GM12878 (cell line): Measurements from ENCODE around the gene TNXB. TPM values are rescaled to one million over a fixed set of nuclear protein-coding genes. Genes with fewer than 3 reads are reported as not detected.
"Not testable (repeated sequence)": the region's sequence is repeated elsewhere in the genome, so short reads cannot be mapped to it uniquely, and the experiment has no call there.

Experiments
- ATAC-seq: fragments of 200-7000 bp; cut with Tn5 transposase; 3 replicates; pipeline ENCODE4 v1.9.1; 2020; ENCODE audit warnings: mild to moderate bottlenecking, moderate library complexity
- BruUV-seq: library from RNA; stranded (reverse); fragments of 400-500 nt; replicated peaks from 2 replicates; lab custom pipeline; 2021; lab: Mats Ljungman, UMichigan
- CTCF ChIA-PET: fragments of 300-600 bp; sonication (Branson Sonifier 250); formaldehyde crosslinking; extraction: SDS; loops from one replicate; lab custom pipeline; 2021; ENCODE audit warnings: inconsistent platforms; lab: Yijun Ruan, JAX
- POLR2A ChIA-PET: fragments of 350-600 bp; formaldehyde crosslinking; extraction: SDS; loops from one replicate; lab custom pipeline; 2021; ENCODE audit warnings: inconsistent platforms; lab: Charles Lee
- RAD21 ChIA-PET: fragments of 300-600 bp; sonication (Branson Sonifier 250); formaldehyde crosslinking; loops from one replicate; lab custom pipeline; 2023; ENCODE audit warnings: antibody characterized with exemption; ENCODE audit not compliant: unreplicated experiment; lab: Charles Lee
- SMC1A ChIA-PET: fragments of 300-600 bp; sonication (Branson Sonifier 250); formaldehyde crosslinking; loops from one replicate; lab custom pipeline; 2023; ENCODE audit not compliant: unreplicated experiment, uncharacterized antibody; lab: Charles Lee
- DNase-seq: peaks from one replicate; pipeline ENCODE4 v3.0.0-alpha.2; 2011; ENCODE audit warnings: low read depth, low spot score
- FAIRE-seq: peaks from 3 replicates; lab custom pipeline; 2011; peaks lifted over from hg19 to GRCh38; lab: Jason Lieb, UNC
- H2AFZ ChIP-seq: 2 replicates; pipeline ENCODE4 v1.6.0; 2011; ENCODE audit warnings: low read depth, low read length, control low read depth; ENCODE audit not compliant: control insufficient read depth
- H3K27ac ChIP-seq: 2 replicates; pipeline ENCODE4 v1.5.1; 2011; ENCODE audit warnings: control low read depth; ENCODE audit not compliant: control insufficient read depth, insufficient read depth
- H3K27me3 ChIP-seq, 2 experiments: replicated peaks in 1 of 2; 2 replicates each; pipeline versions ENCODE4 v1.6.0 to v1.6.1; 2011; ENCODE audit warnings: low read length in 1 of 2; ENCODE audit not compliant: control insufficient read depth in 2 of 2, insufficient read depth in 2 of 2
- H3K36me3 ChIP-seq, 2 experiments: 2 replicates each; pipeline ENCODE4 v1.5.1; 2011; ENCODE audit warnings: low read length in 1 of 2; ENCODE audit not compliant: control insufficient read depth in 2 of 2, insufficient read depth in 2 of 2
- H3K4me1 ChIP-seq: 2 replicates; pipeline ENCODE4 v1.6.1; 2011; ENCODE audit warnings: mild to moderate bottlenecking, low read length, moderate library complexity, mixed read lengths; ENCODE audit not compliant: control insufficient read depth, insufficient read depth
- H3K4me2 ChIP-seq: 2 replicates; pipeline ENCODE4 v1.6.0; 2011; ENCODE audit warnings: control low read depth; ENCODE audit not compliant: control insufficient read depth, insufficient read depth
- H3K4me3 ChIP-seq: fragments of 200-600 bp; sonication (generic); 2 replicates; pipeline ENCODE4 v1.5.1; 2016
- H3K79me2 ChIP-seq: 2 replicates; pipeline ENCODE4 v1.6.0; 2011; ENCODE audit warnings: low read length; ENCODE audit not compliant: control insufficient read depth, insufficient read depth
- H3K9ac ChIP-seq: 2 replicates; pipeline ENCODE4 v1.8.0; 2011; ENCODE audit warnings: low read length, control low read depth, mixed read lengths; ENCODE audit not compliant: control insufficient read depth, insufficient read depth
- H3K9me3 ChIP-seq: replicated peaks from 3 replicates; pipeline ENCODE4 v1.5.1; 2011; ENCODE audit warnings: mild to moderate bottlenecking, low read length; ENCODE audit not compliant: control insufficient read depth, insufficient read depth
- H4K20me1 ChIP-seq: 2 replicates; pipeline ENCODE4 v1.6.0; 2011; ENCODE audit not compliant: control insufficient read depth, insufficient read depth
- WGBS: methylation state at CpG from one replicate; pipeline ENCODE4 v1.1.6; 2016; ENCODE audit warnings: low lambda C conversion rate; ENCODE audit not compliant: insufficient replicate concordance, insufficient coverage; ENCODE audit errors: missing lambda C conversion rate; 5-methylcytosine and 5-hydroxymethylcytosine counted together
- in situ Hi-C: fragments of 300-500 bp; cut with MboI; formaldehyde crosslinking; loops from 9 replicates; pipeline ENCODE4 v1.14.3; 2018; ENCODE audit warnings: mixed read lengths
- intact Hi-C: fragments of 100-400 bp; cut with micrococcal nuclease; formaldehyde crosslinking; loops from one replicate; pipeline ENCODE4 v1.14.2; 2022; ENCODE audit not compliant: unreplicated experiment
- polyA plus RNA-seq, 11 experiments: library from polyadenylated mRNA; depleted of rRNA in 4 of 11; unstranded in 6 of 11; stranded (reverse) in 5 of 11; fragments of >200 nt; fragmentation: Nextera tagmentation in 4 of 11; fragmentation: Illumina TruSeq in 1 of 11; extraction: Ambion mirVana in 4 of 11; extraction: Trizol in 1 of 11; gene quantifications; 1 replicate in 1 of 11; 2 replicates in 10 of 11; pipeline versions ENCODE4 v1.2.1 to v1.2.3, GENCODE V29; 2011 to 2016; ENCODE audit warnings: inconsistent platforms in 2 of 11, missing spikeins in 2 of 11, low read depth in 1 of 11
- total RNA-seq, 4 experiments: library from RNA; depleted of rRNA in 3 of 4; stranded (reverse); fragments of >200 nt in 3 of 4; fragmentation: Illumina TruSeq in 1 of 4; extraction: Trizol in 1 of 4; gene quantifications; 2 replicates each; pipeline versions ENCODE4 v1.2.1 to v1.2.3, GENCODE V29; 2013 to 2021

Gene TNXB
- total and polyA plus RNA-seq, 10 of the 15 experiments (the other 5 are each of a cell fraction or from before 2014, with no cell fraction given): 0.03 to 2.5 (median 0.68) TPM; not detected in 2

DNA sequence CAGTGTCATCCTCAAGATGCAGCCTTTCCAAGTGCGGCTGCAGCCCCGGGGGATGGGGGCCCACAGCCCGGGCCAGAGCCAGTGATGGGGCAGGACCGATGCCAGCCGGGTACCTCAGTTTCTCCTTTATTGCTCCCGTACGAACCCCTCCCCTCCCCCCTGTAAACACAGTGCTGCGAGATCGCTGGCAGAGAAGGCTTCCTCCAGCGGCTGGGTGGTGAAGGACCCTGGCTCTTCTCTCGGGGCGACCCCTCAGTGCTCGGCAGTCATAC lies 68.2 kb downstream of the TNXB start:
- DNase-seq, CTCF ChIA-PET, SMC1A ChIA-PET, ATAC-seq, H3K9ac ChIP-seq, H3K4me3 ChIP-seq, POLR2A ChIA-PET, H3K79me2 ChIP-seq, H3K36me3 ChIP-seq, H3K27ac ChIP-seq, H4K20me1 ChIP-seq, RAD21 ChIA-PET, H3K9me3 ChIP-seq, FAIRE-seq, H3K4me2 ChIP-seq, BruUV-seq, in situ Hi-C loops, H3K4me1 ChIP-seq, H3K27me3 ChIP-seq, H2AFZ ChIP-seq: not testable (repeated sequence)
- no CpG with 5 or more reads among the region's 13 CpGs for WGBS
- intact Hi-C loops: loop anchor here (10.0 kb wide), 1 partner anchor 114 kb away; the partner anchor contains the start of genes PPT2 and PRRT1

DNA sequence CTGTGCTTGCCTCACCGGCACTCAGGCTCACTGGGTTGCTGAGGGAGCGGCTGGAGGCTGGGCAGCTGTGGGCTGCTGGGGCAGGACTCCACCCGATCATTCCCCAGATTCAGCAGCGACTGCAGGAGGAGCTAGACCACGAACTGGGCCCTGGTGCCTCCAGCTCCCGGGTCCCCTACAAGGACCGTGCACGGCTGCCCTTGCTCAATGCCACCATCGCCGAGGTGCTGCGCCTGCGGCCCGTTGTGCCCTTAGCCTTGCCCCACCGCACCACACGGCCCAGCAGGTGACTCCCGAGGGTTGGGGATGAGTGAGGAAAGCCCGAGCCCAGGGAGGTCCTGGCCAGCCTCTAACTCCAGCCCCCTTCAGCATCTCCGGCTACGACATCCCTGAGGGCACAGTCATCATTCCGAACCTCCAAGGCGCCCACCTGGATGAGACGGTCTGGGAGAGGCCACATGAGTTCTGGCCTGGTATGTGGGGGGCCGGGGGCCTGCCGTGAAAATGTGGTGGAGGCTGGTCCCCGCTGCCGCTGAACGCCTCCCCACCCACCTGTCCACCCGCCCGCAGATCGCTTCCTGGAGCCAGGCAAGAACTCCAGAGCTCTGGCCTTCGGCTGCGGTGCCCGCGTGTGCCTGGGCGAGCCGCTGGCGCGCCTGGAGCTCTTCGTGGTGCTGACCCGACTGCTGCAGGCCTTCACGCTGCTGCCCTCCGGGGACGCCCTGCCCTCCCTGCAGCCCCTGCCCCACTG lies 68.7 kb downstream of the TNXB start:
- POLR2A ChIA-PET, H3K4me1 ChIP-seq, SMC1A ChIA-PET, H3K4me3 ChIP-seq, DNase-seq, H2AFZ ChIP-seq, CTCF ChIA-PET, in situ Hi-C loops, H4K20me1 ChIP-seq, H3K4me2 ChIP-seq, H3K27ac ChIP-seq, RAD21 ChIA-PET, ATAC-seq, BruUV-seq, H3K9me3 ChIP-seq, H3K27me3 ChIP-seq, H3K36me3 ChIP-seq, FAIRE-seq, H3K79me2 ChIP-seq, H3K9ac ChIP-seq: not testable (repeated sequence)
- intact Hi-C loops: loop anchor here (10.0 kb wide), 1 partner anchor 114 kb away; the partner anchor contains the start of genes PPT2 and PRRT1
- 85% methylated on average over 10 of the region's 43 CpGs for WGBS

DNA sequence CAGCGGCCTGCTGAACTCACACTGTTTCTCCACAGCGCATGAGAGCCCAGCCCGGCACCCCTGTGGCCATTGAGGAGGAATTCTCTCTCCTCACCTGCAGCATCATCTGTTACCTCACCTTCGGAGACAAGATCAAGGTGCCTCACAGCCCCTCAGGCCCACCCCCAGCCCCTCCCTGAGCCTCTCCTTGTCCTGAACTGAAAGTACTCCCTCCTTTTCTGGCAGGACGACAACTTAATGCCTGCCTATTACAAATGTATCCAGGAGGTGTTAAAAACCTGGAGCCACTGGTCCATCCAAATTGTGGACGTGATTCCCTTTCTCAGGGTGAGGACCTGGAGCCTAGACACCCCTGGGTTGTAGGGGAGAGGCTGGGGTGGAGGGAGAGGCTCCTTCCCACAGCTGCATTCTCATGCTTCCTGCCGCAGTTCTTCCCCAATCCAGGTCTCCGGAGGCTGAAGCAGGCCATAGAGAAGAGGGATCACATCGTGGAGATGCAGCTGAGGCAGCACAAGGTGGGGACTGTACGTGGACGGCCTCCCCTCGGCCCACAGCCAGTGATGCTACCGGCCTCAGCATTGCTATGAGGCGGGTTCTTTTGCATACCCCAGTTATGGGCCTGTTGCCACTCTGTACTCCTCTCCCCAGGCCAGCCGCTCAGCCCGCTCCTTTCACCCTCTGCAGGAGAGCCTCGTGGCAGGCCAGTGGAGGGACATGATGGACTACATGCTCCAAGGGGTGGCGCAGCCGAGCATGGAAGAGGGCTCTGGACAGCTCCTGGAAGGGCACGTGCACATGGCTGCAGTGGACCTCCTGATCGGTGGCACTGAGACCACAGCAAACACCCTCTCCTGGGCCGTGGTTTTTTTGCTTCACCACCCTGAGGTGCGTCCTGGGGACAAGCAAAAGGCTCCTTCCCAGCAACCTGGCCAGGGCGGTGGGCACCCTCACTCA lies 69.5 kb downstream of the TNXB start:
- intact Hi-C loops: loop anchor here (10.0 kb wide), 1 partner anchor 115 kb away; the partner anchor contains the start of genes PPT2 and PRRT1
- ATAC-seq, H3K4me2 ChIP-seq, H4K20me1 ChIP-seq, POLR2A ChIA-PET, H3K4me3 ChIP-seq, H3K27ac ChIP-seq, BruUV-seq, CTCF ChIA-PET, H3K9me3 ChIP-seq, RAD21 ChIA-PET, H3K79me2 ChIP-seq, H3K36me3 ChIP-seq, H3K9ac ChIP-seq, FAIRE-seq, H3K4me1 ChIP-seq, DNase-seq, H3K27me3 ChIP-seq, H2AFZ ChIP-seq, SMC1A ChIA-PET: not testable (repeated sequence)
- WGBS: 34% methylated on average over 20 of the region's 24 CpGs
- in situ Hi-C loops: loop anchor here (10.0 kb wide), 1 partner anchor 65 kb away; the partner anchor contains the start of gene DXO
